Vagina (tissue), 2 donors: ENCODE results near the gene LY6G6C.

Experiments
- POLR2A ChIP-seq, 2 donors: fragments of 450-650 bp; IDR thresholded peaks; one replicate each; pipeline ENCODE4 v1.6.1; 2017; ENCODE audit warnings: antibody characterized with exemption in 2 of 2, mild to moderate bottlenecking in 2 of 2, moderate library complexity in 2 of 2
- POLR2AphosphoS5 ChIP-seq, 2 donors: sonication (generic); formaldehyde crosslinking; IDR thresholded peaks; one replicate each; pipeline ENCODE4 v1.9.0; 2017; ENCODE audit warnings: antibody characterized with exemption in 2 of 2, mild to moderate bottlenecking in 2 of 2, low read depth in 1 of 2; ENCODE audit not compliant: insufficient read depth in 1 of 2
- TF ChIP-seq, protein P1 (sequence below), 3 experiments: fragments of 450-650 bp in 2 of 3; fragments of 200-600 bp in 1 of 3; sonication (generic) in 1 of 3; IDR thresholded peaks; one replicate each; pipeline ENCODE4 v1.5.1; 2017 to 2019; ENCODE audit warnings: antibody characterized with exemption in 3 of 3, mild to moderate bottlenecking in 2 of 3, moderate library complexity in 2 of 3

DNA sequence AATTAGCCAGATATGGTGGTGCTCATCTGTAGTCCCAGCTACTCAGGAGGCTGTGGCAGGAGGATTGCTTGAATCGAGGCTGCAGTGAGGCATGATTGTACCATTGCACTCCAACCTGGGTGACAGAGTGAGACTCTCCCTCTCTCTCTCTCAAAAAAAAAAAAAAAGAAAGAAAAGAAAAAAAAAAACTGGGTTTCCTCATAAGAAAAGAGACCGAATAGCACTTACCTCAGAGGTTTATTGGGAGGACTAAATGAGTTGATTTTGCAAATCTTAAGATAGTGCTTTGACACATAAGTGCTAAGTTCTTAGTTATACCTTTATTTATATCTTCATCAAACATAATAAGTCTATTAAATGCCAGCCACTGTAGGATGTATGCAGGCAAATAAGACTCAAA is 49.3 kb upstream of the LY6G6C start:
- TF ChIP-seq POLR2A (IDR thresholded peaks at IDR 0.05) (no peak), POLR2AphosphoS5 (IDR thresholded peaks at IDR 0.05; ENCODE audit: insufficient read depth in 1 of 2, low read depth in 1 of 2) (no peak)
- TF ChIP-seq, protein P1, sequence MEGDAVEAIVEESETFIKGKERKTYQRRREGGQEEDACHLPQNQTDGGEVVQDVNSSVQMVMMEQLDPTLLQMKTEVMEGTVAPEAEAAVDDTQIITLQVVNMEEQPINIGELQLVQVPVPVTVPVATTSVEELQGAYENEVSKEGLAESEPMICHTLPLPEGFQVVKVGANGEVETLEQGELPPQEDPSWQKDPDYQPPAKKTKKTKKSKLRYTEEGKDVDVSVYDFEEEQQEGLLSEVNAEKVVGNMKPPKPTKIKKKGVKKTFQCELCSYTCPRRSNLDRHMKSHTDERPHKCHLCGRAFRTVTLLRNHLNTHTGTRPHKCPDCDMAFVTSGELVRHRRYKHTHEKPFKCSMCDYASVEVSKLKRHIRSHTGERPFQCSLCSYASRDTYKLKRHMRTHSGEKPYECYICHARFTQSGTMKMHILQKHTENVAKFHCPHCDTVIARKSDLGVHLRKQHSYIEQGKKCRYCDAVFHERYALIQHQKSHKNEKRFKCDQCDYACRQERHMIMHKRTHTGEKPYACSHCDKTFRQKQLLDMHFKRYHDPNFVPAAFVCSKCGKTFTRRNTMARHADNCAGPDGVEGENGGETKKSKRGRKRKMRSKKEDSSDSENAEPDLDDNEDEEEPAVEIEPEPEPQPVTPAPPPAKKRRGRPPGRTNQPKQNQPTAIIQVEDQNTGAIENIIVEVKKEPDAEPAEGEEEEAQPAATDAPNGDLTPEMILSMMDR (IDR thresholded peaks at IDR 0.05), result no peak
